GM12875 (cell line): ENCODE results near the gene MAP1LC3B2.

ENCODE experiments used
- H3K4me3 ChIP-seq: one replicate; pipeline ENCODE4 v1.5.1; 2011; ENCODE audit warnings: low read depth, low read length, control low read depth
- TF ChIP-seq, protein P1 (sequence below): IDR thresholded peaks from 2 replicates; pipeline ENCODE4 v1.5.1; 2011; ENCODE audit warnings: low read depth, mild to moderate bottlenecking, control low read depth, inconsistent platforms, low read length, moderate library complexity, borderline replicate concordance; ENCODE audit not compliant: insufficient read depth

Gene MAP1LC3B2

DNA sequence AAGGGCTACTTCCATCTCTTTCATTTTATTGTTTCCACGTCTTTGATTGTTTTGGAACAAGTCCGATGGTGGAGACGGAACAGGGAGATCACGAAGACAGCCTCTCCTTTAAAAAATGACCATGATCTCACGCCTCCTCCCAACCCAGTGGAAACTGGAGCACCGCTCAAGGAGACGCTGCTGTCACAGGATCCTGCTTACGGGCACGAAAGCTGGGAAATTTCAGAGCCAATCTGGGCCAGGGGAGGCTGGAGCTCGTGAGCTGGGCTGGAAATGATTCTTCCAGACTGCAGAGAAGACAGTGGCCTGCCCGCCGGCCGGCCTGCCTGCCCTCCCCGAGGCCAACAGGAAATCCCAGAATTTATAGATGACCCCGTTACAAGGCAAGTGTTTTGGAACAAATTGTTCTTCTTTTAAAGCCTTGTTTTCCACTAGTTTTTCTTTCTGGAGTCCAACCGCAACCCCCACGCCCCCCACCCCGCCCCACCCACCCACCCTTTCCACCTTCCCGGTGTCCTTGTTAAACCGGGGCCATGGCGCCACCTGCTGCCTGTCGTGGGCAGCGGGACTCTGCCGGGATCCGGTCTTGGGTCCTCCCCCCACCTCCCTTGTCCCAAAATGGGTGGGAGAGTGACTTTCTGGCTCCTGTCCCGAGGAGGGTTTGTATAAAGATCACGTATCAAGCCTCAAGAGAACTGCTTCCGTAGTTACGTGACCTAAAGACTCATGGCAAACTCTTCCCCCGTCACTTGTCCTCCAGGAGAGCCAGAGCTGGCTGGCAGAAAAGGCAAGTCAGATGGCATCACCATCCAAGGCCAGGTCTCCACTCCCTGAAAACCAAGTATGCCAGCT is 40.3 kb downstream of the MAP1LC3B2 start:
- H3K4me3 ChIP-seq, result no peak overlapping the region
- TF ChIP-seq, protein P1, sequence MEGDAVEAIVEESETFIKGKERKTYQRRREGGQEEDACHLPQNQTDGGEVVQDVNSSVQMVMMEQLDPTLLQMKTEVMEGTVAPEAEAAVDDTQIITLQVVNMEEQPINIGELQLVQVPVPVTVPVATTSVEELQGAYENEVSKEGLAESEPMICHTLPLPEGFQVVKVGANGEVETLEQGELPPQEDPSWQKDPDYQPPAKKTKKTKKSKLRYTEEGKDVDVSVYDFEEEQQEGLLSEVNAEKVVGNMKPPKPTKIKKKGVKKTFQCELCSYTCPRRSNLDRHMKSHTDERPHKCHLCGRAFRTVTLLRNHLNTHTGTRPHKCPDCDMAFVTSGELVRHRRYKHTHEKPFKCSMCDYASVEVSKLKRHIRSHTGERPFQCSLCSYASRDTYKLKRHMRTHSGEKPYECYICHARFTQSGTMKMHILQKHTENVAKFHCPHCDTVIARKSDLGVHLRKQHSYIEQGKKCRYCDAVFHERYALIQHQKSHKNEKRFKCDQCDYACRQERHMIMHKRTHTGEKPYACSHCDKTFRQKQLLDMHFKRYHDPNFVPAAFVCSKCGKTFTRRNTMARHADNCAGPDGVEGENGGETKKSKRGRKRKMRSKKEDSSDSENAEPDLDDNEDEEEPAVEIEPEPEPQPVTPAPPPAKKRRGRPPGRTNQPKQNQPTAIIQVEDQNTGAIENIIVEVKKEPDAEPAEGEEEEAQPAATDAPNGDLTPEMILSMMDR, result peak; percentile 56; the same call in 1 of the 2 replicates

DNA sequence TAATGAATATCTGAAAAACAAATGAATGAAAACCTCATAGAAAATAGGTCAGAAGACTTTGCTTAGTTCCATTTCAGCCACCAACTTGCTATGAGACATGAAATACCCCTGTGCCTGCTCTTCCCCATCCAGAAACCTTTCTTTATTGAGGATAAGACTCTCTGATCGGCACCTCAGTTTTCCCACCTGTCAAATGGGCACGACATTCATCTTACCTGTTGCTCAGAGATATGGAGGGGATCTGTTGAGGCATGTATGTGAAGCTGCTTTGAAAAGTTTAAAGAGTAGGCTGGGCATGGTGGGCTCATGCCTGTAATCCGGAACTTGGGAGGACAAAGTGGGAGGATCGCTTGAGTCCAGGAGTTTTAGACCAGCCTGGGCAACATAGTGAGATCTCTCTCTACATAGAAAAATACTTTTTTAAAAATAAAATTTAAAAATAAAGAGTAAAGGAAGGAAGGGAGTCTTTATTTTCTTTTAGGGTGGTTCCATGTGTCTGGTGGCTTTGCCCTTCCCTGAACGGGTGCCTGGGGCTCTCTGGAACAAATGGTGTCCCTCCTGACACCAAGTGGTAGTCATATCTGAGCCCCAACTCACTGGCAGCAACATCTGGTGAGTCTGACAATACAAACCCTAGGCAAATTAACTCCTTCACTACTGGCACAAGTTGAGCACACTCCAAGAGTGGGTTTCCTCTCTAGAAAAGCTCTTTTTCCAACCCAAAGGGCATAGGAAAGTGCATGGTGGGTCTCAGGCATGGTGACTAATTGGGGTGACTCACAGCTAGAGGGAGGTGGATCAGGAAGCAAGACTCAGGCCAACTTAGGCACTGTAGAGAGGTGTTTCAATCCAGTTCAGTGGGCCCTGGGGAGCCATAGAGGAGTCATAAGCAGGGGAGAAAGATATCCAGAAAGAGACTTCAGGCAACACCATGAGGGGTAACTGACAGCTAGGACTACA is 42.1 kb downstream of the MAP1LC3B2 start:
- TF ChIP-seq, protein P1, result no peak
- H3K4me3 ChIP-seq, result no peak overlapping the region

DNA sequence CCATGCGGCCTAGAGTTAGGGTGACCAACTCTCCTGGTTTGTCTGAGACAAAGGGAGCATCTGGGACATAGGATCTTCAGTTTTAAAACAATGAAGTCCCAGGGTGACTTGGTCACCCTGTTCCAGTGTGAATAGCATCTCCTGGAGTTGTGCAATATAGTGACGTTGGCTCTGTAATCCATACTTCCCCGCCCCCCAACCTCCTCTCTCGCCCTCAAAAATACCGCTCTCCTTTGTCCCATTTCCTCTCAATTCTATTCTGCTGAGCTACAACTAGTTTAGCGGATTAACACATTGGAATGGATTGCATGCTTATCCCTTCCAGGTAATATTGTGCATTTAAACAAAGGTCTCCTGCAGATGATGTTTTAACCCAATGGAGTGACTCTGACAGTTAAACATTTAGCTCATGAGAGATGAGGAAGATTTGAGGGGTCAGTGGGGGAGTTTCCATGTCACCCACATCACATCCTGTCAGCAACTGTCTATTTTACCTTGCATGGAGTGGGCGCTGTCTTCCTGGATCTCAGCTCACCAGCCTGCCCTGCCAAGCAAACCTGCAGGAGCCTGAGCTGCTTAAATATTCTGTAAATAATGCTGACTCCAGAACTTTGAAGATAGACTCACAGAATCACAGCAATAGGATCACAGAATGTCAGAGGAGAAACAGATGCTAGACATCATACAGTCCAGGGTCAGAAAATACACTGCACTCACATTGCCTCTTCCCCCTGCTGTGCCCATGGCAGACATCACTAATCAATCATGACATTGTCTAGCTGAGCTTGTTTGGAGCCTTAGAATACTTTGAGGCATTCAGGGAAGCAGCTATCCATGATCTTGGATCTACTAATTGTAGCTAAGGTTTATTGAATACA is 43.0 kb downstream of the MAP1LC3B2 start:
- TF ChIP-seq, protein P1, result no peak
- no peak overlapping the region for H3K4me3 ChIP-seq

DNA sequence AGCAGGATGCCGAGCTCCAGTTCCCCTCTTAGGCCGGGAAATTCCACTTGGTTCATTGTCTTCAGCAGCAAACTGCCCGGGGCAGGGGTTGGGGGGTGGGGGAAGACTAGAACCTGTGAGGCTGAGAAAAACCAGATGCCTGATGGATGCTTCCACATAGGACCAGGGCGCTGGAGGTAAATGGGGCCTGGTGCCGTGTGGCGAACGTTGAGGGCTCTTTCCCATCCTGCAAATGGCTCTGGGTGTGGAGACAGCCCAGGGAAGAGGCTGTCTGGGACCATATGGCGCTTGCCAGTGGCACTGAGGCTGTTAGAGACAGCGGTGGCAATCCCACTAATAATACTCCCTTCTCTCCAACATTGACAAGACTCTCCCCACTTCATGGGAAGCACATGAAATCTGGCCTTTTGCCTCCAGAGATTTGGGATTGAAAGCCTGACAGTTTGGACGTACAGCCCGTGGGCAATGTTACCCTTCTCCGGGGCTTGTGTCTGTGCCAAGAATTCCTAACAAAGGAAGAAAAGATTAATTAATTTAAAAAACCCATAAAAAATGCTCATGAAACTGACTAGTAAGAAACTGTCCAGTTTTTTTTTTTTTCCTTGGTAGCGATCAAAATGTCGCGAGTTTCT is 44.5 kb downstream of the MAP1LC3B2 start:
- TF ChIP-seq, protein P1, result no peak
- H3K4me3 ChIP-seq, result no peak overlapping the region

DNA sequence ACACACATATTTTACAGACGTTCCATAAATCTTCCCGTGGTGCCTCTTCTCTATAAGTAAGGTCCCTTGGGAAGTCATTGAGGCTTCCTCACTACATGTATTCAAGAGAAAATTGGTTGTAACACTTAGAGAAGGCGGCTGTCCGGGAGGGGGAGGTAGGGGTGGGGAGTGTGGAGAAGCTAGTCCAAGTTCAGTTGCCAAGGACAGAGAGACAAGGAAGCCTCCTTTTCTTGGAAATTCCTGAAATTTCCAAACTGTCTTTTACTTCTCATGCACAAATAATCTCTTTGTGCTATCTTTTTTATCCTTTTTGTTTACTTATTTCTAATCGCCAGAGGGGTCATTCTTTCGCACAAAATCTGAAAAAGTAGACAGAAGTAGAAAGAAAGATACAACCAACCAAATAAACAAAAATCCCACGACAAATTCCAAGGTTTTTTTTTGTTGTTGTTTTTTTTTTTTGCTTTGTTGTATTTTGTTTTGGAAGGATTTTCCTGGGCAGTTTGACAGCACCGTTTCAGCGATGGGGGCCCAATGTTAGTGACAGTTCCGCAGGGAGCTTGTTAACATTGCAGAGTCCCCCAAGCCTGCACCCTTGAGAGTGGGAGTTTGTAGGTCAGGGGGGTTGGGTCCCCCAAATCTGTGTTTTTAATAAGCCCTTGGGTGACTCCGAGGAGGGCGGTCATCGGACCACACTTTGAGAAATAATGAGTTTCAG is 45.2 kb downstream of the MAP1LC3B2 start:
- TF ChIP-seq, protein P1, result no peak

More for the DNA sequence above, 45.2 kb downstream of the MAP1LC3B2 start:
- H3K4me3 ChIP-seq, result no peak overlapping the region
